HTERT RPE-1 (cell line): ENCODE data around the gene HEBP1.

ENCODE experiments used
- in situ Hi-C: fragments of 300-500 bp; cut with MboI; formaldehyde crosslinking; loops from 4 replicates; pipeline ENCODE4 v1.14.3; 2020; ENCODE audit warnings: low sequenced_read_pairs

The HEBP1 gene

DNA sequence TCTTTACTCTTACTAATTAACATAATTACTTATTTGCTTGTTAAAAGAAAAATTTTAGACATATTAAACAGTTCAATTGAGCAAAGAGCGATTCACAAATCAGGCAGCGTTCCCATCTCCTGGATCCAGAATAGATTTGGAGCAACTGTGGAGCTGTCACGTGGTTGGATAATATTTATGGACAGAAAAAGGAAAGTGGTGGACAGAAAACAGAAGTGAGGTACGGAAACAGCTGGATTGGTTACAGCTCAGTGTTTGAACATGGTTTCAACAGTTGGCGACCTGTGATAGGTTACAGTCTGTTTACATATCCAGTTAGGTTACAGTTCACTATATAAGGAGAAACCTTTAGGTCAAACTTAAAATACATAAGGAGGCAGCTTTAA, 24.5 kb upstream of the HEBP1 start:
- in situ Hi-C loops, result no loop called here

GRCh38 chr12:13023811-13024530, 23.9 kb upstream of the HEBP1 start:
- in situ Hi-C loops, result no loop called here

- in situ Hi-C loops, result no loop called here
Measured at GRCh38 chr12:13022851-13023271, 22.8 kb upstream of the HEBP1 start.

- in situ Hi-C loops, result no loop called here
Measured at GRCh38 chr12:13011098-13011497, 11.0 kb upstream of the HEBP1 start.

- in situ Hi-C loops, result no loop called here
Measured at GRCh38 chr12:13008741-13009380, 8.8 kb upstream of the HEBP1 start.

GRCh38 chr12:13007496-13008233, 7.6 kb upstream of the HEBP1 start:
- in situ Hi-C loops, result no loop called here

DNA sequence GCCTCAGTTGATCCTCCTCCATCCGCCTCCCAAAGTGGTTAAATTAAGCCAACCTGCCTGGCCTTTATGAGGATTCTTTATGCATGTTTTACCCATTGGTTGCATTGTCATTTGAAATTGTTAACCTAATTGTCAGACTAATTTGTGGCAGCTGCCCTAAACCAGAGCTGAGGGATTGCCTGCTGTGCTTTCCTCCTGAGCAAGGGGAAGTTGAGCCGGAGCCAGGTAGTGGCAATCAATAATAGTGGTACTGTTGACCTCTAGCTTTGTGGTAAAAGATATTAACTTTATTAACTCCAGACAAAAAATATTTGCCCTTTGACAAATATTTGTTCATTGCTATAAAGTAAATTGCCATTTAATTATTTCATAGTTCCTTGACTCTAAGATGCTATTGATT, 5.6 kb upstream of the HEBP1 start:
- in situ Hi-C loops, result no loop called here

GRCh38 chr12:13004986-13005385, 4.9 kb upstream of the HEBP1 start:
- in situ Hi-C loops, result no loop called here

GRCh38 chr12:13004361-13004760, 4.3 kb upstream of the HEBP1 start:
- in situ Hi-C loops, result no loop called here

DNA sequence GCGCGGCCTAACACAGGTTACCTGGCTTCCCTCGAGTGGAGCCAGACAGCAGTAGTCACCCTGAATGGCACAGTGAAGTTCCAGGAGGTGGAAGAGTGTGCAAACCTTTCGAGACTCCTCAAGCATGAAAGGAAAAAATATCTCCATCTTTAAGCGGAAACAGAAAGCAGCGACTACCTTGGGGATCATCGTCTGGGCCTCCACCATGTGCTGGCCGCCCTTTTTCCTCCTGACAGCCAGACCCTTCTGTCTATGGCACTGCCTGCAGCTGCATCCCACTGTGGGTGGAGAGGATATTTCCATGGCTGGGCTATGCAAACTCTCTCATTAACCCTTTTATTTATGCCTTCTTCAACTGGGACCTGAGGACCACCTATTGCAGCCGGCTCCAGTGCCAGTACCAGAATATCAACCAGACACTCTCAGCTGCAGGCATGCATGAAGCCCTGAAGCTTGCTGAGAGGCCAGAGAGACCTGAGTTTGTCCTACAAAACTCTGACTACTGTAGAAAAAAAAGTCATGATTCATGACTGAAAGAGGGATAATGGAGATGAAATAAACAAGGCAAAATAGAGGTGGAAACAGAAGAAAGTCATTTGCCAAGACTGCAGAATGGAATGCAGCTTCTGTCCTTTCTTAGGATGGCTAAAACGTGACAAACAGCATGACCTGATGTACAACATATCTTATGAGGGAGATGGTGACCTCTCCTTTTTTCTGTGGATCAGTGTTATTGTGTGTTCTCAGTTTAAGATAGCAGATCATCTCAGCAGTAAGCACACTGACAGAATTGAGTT, 2.4 kb upstream of the HEBP1 start:
- in situ Hi-C loops, result no loop called here

GRCh38 chr12:13001775-13002040, 1.6 kb upstream of the HEBP1 start:
- in situ Hi-C loops, result no loop called here

DNA sequence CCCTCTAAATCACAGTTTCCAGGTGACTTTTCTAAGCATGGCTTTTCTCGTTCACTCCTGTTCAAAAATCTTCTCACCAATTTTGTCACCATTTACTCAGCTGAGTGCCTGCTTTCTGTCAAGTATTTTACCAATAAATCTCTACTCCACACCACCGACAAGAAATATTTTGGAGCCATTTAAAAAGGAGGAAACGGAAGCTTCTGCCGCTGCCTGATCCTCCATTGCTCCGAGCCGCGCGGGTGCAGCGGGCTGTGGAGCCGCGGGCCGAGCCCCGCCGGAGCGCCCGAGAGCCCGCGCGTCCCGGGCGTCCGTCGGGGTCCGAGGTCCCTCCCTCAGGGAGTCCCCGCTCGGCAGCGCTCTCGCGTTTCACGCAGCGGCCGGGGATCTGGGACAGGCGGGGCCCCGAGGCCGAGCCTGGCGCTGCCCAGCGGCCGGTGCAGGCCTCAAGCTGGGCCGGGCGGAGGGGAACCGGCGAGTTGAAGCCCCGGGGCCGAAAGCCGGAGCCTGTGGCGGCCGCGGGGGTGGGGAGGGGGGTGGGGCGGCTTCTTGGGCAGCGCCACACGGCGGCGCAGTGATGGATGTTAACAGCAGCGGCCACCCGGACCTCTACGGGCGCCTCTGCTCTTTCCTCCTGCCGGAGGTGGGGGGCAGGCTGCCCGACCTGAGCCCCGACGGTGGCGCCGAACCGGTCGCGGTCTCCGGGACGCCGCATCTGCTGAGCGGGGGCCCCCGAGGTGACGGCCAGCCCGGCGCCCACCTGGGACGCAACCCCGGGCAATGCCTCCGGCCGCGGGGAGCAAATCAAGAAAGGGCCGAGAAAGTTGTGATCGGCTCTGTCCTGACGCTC, 1.1 kb upstream of the HEBP1 start:
- in situ Hi-C loops, result no loop called here

DNA sequence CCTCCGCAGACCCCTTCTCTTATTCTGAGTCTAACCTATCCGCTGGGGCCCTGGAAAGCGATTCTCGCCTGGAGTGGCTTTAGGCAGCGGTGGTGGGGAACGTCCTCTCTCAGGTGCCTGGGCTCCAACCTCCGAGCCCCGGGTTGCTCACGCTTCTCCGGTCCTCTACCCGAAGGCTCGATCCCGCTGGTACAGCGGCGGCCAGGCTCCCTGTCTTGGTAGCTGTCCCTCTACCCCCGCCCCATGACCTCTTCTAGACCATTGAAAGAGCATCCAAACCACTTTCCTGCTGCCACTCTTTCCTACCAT, 505 bp upstream of the HEBP1 start:
- in situ Hi-C loops, result no loop called here

DNA sequence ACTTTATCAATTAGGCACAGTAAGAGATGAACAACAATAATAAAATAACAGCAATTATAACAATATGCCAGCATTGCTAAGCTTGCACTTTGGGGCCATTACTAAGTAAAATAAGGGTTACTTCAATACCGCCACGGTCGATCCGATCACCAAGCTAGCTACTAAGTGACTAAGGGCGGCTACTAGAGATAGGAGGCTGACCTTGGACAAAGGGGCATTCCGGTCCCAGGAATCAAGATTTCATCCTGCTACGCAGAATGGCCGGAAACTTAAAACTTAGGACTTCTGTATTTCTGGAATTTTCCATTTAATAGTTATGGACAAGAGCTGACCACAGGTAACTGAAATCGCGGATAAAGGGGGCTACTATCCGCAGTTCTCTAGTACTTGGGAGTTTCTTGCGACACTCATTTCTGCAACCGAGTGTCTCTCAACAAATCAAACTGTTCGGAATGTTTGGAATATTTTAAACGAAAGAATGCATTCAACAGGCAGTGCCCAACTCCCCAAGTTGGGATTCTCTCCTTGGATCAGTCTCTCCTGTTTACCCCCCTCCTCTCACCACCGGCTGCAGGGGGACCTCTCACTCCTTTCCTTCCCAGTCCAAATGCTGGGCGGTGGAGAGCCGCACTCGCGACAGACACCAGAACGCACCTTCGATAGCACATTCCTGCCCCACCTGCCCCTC, 650 bp downstream of the HEBP1 start:
- in situ Hi-C loops, result no loop called here

DNA sequence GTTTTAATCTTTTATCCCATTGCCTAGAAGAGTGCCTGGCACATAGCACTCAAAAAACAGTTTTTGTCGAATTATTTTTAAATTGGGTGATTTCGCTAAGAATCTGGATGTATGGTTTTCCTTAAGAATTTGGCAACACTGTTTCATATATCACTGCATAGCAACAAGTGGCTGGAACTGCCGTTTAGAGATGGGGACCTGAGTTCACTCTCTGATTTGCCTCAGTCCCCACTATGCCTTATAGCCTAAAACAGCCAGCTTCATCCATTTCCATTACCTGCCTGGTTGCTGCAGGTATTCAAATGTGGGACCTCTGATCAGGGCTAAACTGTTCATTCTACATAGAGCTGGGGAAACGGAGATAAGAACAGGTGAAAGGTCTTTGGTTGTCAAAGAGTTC, 1.8 kb downstream of the HEBP1 start:
- in situ Hi-C loops, result no loop called here

DNA sequence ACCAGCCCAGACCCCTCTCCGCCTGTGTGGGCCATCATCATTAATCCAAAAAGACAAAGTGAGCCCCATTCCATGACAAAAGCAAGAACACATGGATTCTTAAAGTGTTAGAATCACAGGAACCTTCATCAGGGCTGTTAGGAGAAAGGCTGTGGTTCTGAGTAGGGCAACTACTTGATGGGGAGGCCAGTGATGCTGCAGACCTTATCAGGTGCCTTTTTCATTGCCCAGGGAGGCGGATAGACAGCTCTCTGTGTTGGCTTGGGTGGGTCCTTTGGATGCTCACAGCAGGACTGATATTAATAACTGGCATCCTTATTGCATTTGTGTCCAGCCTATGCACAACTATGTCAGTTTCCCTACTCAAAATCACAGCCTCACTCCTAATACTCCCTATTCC, 2.3 kb downstream of the HEBP1 start:
- in situ Hi-C loops, result no loop called here

- in situ Hi-C loops, result no loop called here
Measured at GRCh38 chr12:12997156-12997555, 2.9 kb downstream of the HEBP1 start.

- in situ Hi-C loops, result no loop called here
Measured at GRCh38 chr12:12996209-12996608, 3.9 kb downstream of the HEBP1 start.

DNA sequence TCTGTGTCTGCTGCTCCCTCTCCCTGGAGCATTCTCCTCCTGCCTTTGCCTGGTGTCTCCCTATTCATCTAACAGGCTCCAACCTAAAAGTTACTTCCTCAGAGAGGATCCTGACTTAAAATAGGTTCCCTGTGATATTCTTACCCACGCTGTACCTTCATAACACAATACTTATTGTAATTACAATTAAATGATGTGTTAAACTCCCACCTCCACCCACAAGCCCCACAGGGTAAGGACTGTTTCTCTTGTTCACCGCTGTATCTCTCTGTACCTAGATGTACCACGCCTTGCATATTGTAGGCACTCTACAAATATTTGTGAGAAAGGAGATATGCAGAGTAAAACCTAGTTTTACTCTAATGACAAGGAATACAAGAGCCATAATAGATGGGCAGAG, 5.0 kb downstream of the HEBP1 start:
- in situ Hi-C loops, result no loop called here

- in situ Hi-C loops, result no loop called here
Measured at GRCh38 chr12:12993367-12993766, 6.7 kb downstream of the HEBP1 start.
